HG02852 (cell line): ENCODE measurements around the gene FGG.

ENCODE experiments used
- ATAC-seq: cut with Tn5 transposase; IDR thresholded peaks from one replicate; pipeline ENCODE4 v1.9.1; 2021; ENCODE audit warnings: mild to moderate bottlenecking, moderate library complexity; ENCODE audit not compliant: unreplicated experiment

FGG gene

DNA sequence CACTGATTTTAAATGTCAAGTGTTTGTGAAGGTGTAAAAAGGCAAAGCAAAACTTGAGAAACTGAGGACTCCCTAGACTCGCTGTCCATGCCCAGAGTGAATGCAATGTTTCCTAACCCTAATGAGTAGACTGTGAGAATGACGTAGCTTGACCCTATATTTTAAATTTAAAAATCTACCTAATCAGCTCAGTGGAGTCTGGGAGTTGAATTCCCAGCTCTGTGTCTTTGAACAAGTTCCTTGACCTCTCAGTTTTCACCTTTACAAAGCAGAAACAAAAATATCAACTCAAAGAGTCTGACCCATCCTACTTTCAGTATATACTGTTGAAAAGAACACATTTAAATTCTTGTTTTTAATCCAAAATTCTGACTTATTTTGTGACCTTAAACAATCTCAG, 24.3 kb downstream of the FGG start:
- no peak for ATAC-seq

GRCh38 chr4:154586296-154587033, 26.0 kb downstream of the FGG start:
- no peak for ATAC-seq

DNA sequence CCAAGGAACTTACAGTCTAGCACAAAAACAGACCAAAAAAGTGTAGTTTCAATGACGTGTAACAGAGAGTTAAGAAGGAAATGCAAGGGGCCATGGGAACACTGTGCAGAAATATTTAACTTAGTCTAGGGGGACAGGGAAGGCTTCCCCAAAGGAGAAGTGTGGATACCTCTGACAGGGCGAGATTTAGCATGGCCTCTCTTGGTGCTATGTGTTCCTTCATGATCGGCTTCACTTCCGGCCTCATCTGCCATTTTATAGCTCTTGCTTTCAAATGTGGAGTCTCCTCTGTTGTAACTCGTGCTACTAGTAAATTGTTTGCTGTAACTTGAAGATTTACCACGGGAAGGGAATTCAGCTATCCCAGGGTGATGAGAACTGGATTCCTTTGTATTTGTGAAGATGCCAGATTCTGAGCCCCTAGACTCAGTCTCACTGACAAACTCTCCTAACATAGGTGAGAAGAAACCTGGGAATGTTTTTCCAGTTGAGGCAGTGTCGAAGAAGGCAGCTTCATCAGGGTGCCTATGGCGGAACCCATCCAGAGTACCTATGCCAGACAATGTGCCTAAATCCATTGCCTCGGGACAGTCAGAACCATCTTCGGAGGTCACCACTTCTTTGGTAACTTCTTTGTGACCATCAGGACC, 27.0 kb downstream of the FGG start:
- no peak for ATAC-seq

DNA sequence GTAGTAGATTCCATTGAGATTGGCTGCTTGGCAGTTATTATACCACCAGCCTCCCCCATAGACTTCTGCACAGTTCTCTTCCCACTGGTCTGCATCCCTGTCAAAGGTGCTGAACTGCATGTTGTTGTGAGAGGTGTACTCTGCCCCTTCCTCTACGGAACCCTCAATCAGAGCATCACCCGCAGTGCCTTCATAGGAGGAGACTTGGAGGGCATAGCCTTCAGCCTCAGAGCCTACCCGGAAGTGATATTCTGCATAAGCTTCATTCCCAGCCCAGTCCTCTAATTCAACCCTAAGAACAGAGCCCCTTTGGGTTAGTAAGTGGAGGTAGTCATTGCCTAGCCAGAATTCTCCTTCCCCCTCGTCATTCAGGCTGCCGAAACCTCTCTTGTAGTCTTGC, 28.2 kb downstream of the FGG start:
- no peak for ATAC-seq

DNA sequence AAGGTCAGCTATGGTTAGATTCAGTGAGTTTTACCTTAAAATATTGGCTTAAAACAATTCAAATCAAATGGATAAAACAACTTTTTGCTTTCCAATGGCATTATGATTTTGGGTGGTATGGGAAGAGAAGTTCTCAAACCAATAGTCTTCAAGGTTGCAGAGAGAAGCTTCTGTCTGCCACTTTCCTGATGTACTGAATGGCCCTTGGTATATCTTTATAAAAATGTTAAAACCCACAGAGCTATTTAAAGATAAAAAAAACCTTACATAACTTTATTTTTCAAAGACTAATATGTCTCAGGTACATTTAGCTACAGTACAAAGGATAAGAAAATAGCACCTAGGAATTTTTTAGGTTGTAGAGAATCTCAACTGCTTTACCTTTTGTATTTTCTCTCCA, 28.8 kb downstream of the FGG start:
- ATAC-seq = no peak

GRCh38 chr4:154583230-154583629, 29.2 kb downstream of the FGG start:
- no peak for ATAC-seq

- ATAC-seq = no peak
These were observed 29.7 kb downstream of the FGG start for GRCh38 chr4:154582723-154583122.

GRCh38 chr4:154579927-154580326, 32.5 kb downstream of the FGG start:
- no peak for ATAC-seq

DNA sequence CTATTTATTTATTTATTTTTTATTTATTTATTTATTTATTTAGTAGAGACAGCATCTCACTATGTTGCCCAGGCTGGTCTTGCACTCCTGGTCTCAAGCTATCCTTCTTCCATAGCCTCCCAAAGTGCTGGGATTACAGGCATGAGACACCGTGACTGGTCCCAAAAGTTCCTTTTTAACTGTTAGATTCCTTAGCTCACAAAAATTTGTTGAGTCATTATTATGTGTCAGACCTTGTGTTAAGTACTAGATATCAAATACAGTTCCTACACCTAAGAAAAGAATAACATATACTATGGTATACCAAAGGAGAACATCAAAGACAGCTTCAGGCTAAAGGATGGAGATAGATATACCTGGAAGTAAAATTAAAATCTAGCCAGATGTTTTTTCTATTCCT, 33.5 kb downstream of the FGG start:
- ATAC-seq = no peak

- ATAC-seq = no peak
These were observed 35.1 kb downstream of the FGG start for GRCh38 chr4:154577324-154577723.

GRCh38 chr4:154574311-154574710, 38.1 kb downstream of the FGG start:
- ATAC-seq = no peak

- ATAC-seq = no peak
These were observed 39.1 kb downstream of the FGG start for GRCh38 chr4:154573190-154573870.

GRCh38 chr4:154569584-154569983, 42.9 kb downstream of the FGG start:
- ATAC-seq = no peak

GRCh38 chr4:154569028-154569427, 43.4 kb downstream of the FGG start:
- no peak for ATAC-seq

- ATAC-seq = no peak
These were observed 45.7 kb downstream of the FGG start for GRCh38 chr4:154566639-154567204.

DNA sequence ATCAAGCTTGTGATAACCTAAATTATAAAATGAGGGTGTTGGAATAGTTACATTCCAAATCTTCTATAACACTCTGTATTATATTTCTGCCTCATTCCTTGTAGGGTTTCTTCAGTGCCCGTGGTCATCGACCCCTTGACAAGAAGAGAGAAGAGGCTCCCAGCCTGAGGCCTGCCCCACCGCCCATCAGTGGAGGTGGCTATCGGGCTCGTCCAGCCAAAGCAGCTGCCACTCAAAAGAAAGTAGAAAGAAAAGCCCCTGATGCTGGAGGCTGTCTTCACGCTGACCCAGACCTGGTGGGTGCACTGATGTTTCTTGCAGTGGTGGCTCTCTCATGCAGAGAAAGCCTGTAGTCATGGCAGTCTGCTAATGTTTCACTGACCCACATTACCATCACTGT, 46.8 kb downstream of the FGG start:
- no peak for ATAC-seq

DNA sequence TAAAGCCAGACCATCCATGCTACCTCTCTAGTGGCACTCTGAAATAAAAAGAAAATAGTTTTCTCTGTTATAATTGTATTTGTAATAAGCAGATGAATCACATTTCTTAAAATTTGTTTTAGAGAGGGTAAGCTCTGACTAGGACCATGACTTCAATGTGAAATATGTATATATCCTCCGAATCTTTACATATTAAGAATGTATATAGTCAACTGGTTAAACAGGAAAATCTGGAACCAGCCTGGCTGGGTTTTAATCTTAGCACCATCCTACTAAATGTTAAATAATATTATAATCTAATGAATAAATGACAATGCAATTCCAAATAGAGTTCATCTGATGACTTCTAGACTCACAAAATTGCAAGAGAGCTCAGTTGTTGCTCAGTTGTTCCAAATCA, 48.1 kb downstream of the FGG start:
- ATAC-seq = no peak

DNA sequence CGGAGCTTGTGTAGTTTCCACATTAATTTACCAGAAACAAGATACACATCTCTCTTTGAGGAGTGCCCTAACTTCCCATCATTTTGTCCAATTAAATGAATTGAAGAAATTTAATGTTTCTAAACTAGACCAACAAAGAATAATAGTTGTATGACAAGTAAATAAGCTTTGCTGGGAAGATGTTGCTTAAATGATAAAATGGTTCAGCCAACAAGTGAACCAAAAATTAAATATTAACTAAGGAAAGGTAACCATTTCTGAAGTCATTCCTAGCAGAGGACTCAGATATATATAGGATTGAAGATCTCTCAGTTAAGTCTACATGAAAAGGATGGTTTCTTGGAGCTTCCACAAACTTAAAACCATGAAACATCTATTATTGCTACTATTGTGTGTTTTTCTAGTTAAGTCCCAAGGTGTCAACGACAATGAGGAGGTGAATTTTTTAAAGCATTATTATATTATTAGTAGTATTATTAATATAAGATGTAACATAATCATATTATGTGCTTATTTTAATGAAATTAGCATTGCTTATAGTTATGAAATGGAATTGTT, 49.7 kb downstream of the FGG start, which contains the start of gene FGB:
FGB (plus strand) TSS at position 315 of the 558 bp plus-strand sequence; CDS start at position 323, 8 bp downstream.
- ATAC-seq = no peak

DNA sequence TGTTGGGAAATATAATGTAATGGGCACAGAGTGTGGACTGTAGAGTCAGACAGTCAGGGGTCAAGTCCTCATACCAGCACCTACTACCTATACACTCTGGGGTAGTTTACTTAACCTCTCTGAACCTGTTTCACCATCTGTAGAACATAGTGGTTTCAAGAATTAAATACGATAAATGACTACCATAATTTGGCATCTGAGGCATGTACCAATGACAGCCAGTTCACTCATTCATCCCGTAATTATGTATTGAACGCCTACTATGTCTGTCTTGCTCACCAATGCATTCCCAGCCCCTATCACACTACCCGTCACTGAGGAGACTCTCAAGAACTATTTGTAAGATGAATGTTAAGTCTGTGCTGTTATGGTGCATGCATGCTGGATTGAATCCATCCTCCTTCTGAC, 51.6 kb downstream of the FGG start:
- ATAC-seq = no peak

- no peak for ATAC-seq
These were observed 52.0 kb downstream of the FGG start for GRCh38 chr4:154560419-154560801.
